WTC11 (cell line): ENCODE results near the gene MRPL20. TPM values are rescaled to one million over a fixed set of nuclear protein-coding genes. Genes with fewer than 3 reads are reported as not detected.

Experiments
- ATAC-seq: fragments of 200-7000 bp; cut with Tn5 transposase; 2 replicates; pipeline ENCODE4 v1.10.0; 2021; ENCODE audit warnings: mild to moderate bottlenecking, moderate library complexity
- CTCF ChIA-PET: fragments of 300-600 bp; sonication (Branson Sonifier 250); formaldehyde crosslinking; loops from one replicate; lab custom pipeline; 2021; ENCODE audit warnings: antibody characterized with exemption; lab: Charles Lee
- POLR2A ChIA-PET: fragments of 350-600 bp; sonication (Branson Sonifier 250); formaldehyde crosslinking; loops from one replicate; lab custom pipeline; 2021; ENCODE audit warnings: antibody characterized with exemption; lab: Charles Lee
- DNase-seq: peaks from one replicate; pipeline ENCODE4 v3.0.0; 2021; ENCODE audit warnings: low spot score
- H3K27ac Mint-ChIP-seq: 2 replicates; pipeline ENCODE4 v1.8.0; 2021; ENCODE audit warnings: mixed read lengths
- H3K27me3 Mint-ChIP-seq: 2 replicates; pipeline ENCODE4 v1.8.0; 2021; ENCODE audit warnings: low read depth, mild to moderate bottlenecking, moderate library complexity, mixed read lengths
- H3K36me3 Mint-ChIP-seq: 2 replicates; pipeline ENCODE4 v1.8.0; 2021; ENCODE audit warnings: mixed read lengths
- H3K4me1 Mint-ChIP-seq: 2 replicates; pipeline ENCODE4 v1.8.0; 2022; ENCODE audit warnings: mixed read lengths
- H3K4me3 Mint-ChIP-seq: 2 replicates; pipeline ENCODE4 v1.8.0; 2021; ENCODE audit warnings: mild to moderate bottlenecking, moderate library complexity, mixed read lengths
- H3K9me3 Mint-ChIP-seq: 2 replicates; pipeline ENCODE4 v1.8.0; 2021; ENCODE audit warnings: mixed read lengths
- CDX4 ChIP-seq: fragments of 250-450 bp; sonication (Bioruptor Pico); IDR thresholded peaks from 2 replicates; pipeline ENCODE4 v1.9.0; 2021; ENCODE audit warnings: moderate library complexity, mild to moderate bottlenecking, inconsistent platforms, borderline replicate concordance
- E2F1 ChIP-seq: sonication (generic); formaldehyde crosslinking; IDR thresholded peaks from 2 replicates; pipeline ENCODE4 v1.8.0; 2022; ENCODE audit warnings: mild to moderate bottlenecking, missing genetic modification reagents
- ETV6 ChIP-seq: sonication (generic); formaldehyde crosslinking; IDR thresholded peaks from 2 replicates; pipeline ENCODE4 v1.8.1; 2022; ENCODE audit warnings: mild to moderate bottlenecking, missing genetic modification reagents
- FOXP4 ChIP-seq: sonication (generic); formaldehyde crosslinking; IDR thresholded peaks from 2 replicates; pipeline ENCODE4 v1.8.0; 2022; ENCODE audit warnings: mild to moderate bottlenecking, missing genetic modification reagents
- GTF2I ChIP-seq: fragments of 250-450 bp; sonication (Bioruptor Pico); conservative IDR thresholded peaks from 2 replicates; pipeline ENCODE4 v1.4.0; 2021; ENCODE audit warnings: mild to moderate bottlenecking
- IRF1 ChIP-seq: sonication (generic); formaldehyde crosslinking; IDR thresholded peaks from 2 replicates; pipeline ENCODE4 v1.8.0; 2023; ENCODE audit warnings: missing genetic modification reagents
- IRF2 ChIP-seq: sonication (generic); formaldehyde crosslinking; IDR thresholded peaks from 2 replicates; pipeline ENCODE4 v1.8.0; 2022; ENCODE audit warnings: low read depth, missing genetic modification reagents, borderline replicate concordance
- KAT7 ChIP-seq: sonication (generic); formaldehyde crosslinking; IDR thresholded peaks from 2 replicates; pipeline ENCODE4 v1.8.1; 2023; ENCODE audit warnings: missing genetic modification reagents, mild to moderate bottlenecking, borderline replicate concordance
- NFE2L1 ChIP-seq: sonication (generic); formaldehyde crosslinking; IDR thresholded peaks from 2 replicates; pipeline ENCODE4 v1.8.1; 2023; ENCODE audit warnings: missing genetic modification reagents
- NR1H2 ChIP-seq: sonication (generic); formaldehyde crosslinking; IDR thresholded peaks from 2 replicates; pipeline ENCODE4 v1.9.0; 2021; ENCODE audit warnings: mild to moderate bottlenecking, moderate library complexity, missing genetic modification reagents
- PRDM15 ChIP-seq: sonication (generic); formaldehyde crosslinking; IDR thresholded peaks from 2 replicates; pipeline ENCODE4 v1.8.0; 2022; ENCODE audit warnings: missing genetic modification reagents
- RELA ChIP-seq: sonication (generic); formaldehyde crosslinking; IDR thresholded peaks from 2 replicates; pipeline ENCODE4 v1.8.1; 2022; ENCODE audit warnings: missing genetic modification reagents, mild to moderate bottlenecking, borderline replicate concordance
- SMAD3 ChIP-seq: sonication (generic); formaldehyde crosslinking; IDR thresholded peaks from 2 replicates; pipeline ENCODE4 v1.8.0; 2022; ENCODE audit warnings: missing genetic modification reagents, mild to moderate bottlenecking, borderline replicate concordance
- SMAD4 ChIP-seq: sonication (generic); formaldehyde crosslinking; IDR thresholded peaks from 2 replicates; pipeline ENCODE4 v1.8.0; 2022; ENCODE audit warnings: mild to moderate bottlenecking, missing genetic modification reagents
- ZBTB43 ChIP-seq: sonication (generic); formaldehyde crosslinking; IDR thresholded peaks from 2 replicates; pipeline ENCODE4 v1.8.1; 2023; ENCODE audit warnings: mild to moderate bottlenecking, missing genetic modification reagents
- ZNF121 ChIP-seq: sonication (generic); formaldehyde crosslinking; IDR thresholded peaks from 2 replicates; pipeline ENCODE4 v1.8.0; 2023; ENCODE audit warnings: missing genetic modification reagents
- ZNF396 ChIP-seq: fragments of 250-450 bp; sonication (Bioruptor Pico); IDR thresholded peaks from 2 replicates; pipeline ENCODE4 v1.8.0; 2021; ENCODE audit warnings: mild to moderate bottlenecking, moderate library complexity, borderline replicate concordance
- ZNF512 ChIP-seq: sonication (generic); formaldehyde crosslinking; IDR thresholded peaks from 2 replicates; pipeline ENCODE4 v1.8.1; 2022; ENCODE audit warnings: missing genetic modification reagents, borderline replicate concordance
- total RNA-seq: library from RNA; stranded (reverse); gene quantifications from 3 replicates; pipeline ENCODE4 v1.2.3, GENCODE V29; 2021

The MRPL20 gene
- total RNA-seq, 1 experiment from 2014 or later = 156 TPM

- ChIA-PET POLR2A (interaction anchor here (0.6 to 1.8 kb wide), 6 partner anchors 9 to 32 kb away, joined by 3 to 7 read pairs (median 6); partner anchors contain the start of genes AURKAIP1, CCNL2 and VWA1), CTCF (interaction anchor here (0.5 to 1.6 kb wide), 10 partner anchors 9 to 176 kb away, joined by 3 to 7 read pairs (median 4); partner anchors contain the start of gene CCNL2)
- ATAC-seq (no peak), DNase-seq (no peak)
- Mint-ChIP-seq H3K27ac (peak overlapping the region; percentile 84), H3K4me3 (peak overlapping the region; percentile 87), H3K4me1 (peaks cover 42% of the 10 kb centered on the region), H3K36me3 (peaks cover 47% of the 10 kb centered on the region), H3K9me3 (peaks cover 13% of the 10 kb centered on the region), H3K27me3 (peaks cover 4% of the 10 kb centered on the region; the same call in 1 of the 2 replicates)
- TF ChIP-seq ZNF512 (CRISPR knock-in tag) (no peak), GTF2I (peak; percentile 68; the same call in 1 of the 2 replicates), ZNF121 (peak; percentile 91)
These were observed 684 bp upstream of the MRPL20 start for GRCh38 chr1:1407636-1408318.

GRCh38 chr1:1406101-1406820 is 832 bp downstream of the MRPL20 start:
- Mint-ChIP-seq H3K36me3 (peaks cover 49% of the 10 kb centered on the region), H3K4me3 (peak overlapping the region; percentile 87), H3K4me1 (peaks cover 50% of the 10 kb centered on the region), H3K27ac (peak overlapping the region; percentile 74), H3K27me3 (0 out of 2 replicates have a peak, but pooled peaks cover under 1% of the 10 kb centered on the region), H3K9me3 (peaks cover under 1% of the 10 kb centered on the region)
- no peak for ATAC-seq
- no peak for TF ChIP-seq KAT7 (CRISPR knock-in tag)
- no peak for TF ChIP-seq NFE2L1
- no peak for TF ChIP-seq FOXP4
- TF ChIP-seq ZBTB43 (CRISPR knock-in tag) = no peak
- ChIA-PET POLR2A (interaction anchor here (0.6 to 1.8 kb wide), 4 partner anchors 19 to 239 kb away, joined by 3 to 5 read pairs (median 4); a partner anchor contains a TSS), CTCF (interaction anchor here (1.4 kb wide), 1 partner anchor 99 kb away, joined by 4 read pairs; no protein-coding TSS in a partner anchor)
- DNase-seq = no peak

GRCh38 chr1:1403653-1404052 is 3.4 kb downstream of the MRPL20 start:
- H3K9me3 Mint-ChIP-seq = no peaks in the 10 kb centered on the region
- no peak for ATAC-seq
- H3K4me3 Mint-ChIP-seq = no peak overlapping the region
- ChIA-PET CTCF (no interaction called here), POLR2A (no interaction called here)
- H3K27me3 Mint-ChIP-seq = no peaks in the 10 kb centered on the region
- peaks cover 51% of the 10 kb centered on the region for H3K36me3 Mint-ChIP-seq
- TF ChIP-seq ETV6 (CRISPR knock-in tag) = no peak
- no peak for TF ChIP-seq ZNF396
- no peak for TF ChIP-seq GTF2I
- TF ChIP-seq PRDM15 (CRISPR knock-in tag) = no peak
- TF ChIP-seq SMAD3 (CRISPR knock-in tag) = no peak
- TF ChIP-seq IRF2 = no peak
- no peak for TF ChIP-seq CDX4 (CRISPR knock-in tag)
- TF ChIP-seq E2F1 = no peak
- TF ChIP-seq NR1H2 (CRISPR knock-in tag) = no peak
- TF ChIP-seq SMAD4 (CRISPR knock-in tag) = no peak
- TF ChIP-seq IRF1 (CRISPR knock-in tag) = no peak
- TF ChIP-seq RELA (CRISPR knock-in tag) = no peak
- DNase-seq = no peak
- H3K4me1 Mint-ChIP-seq = peaks cover 38% of the 10 kb centered on the region
- peak overlapping the region; percentile 19; the same call in 1 of the 2 replicates for H3K27ac Mint-ChIP-seq
